D341Med (cell line): ENCODE results near the gene GMIP.
A peak's percentile ranks its signal among the peaks of the same experiment; 100 is the strongest.

Experiments used
- DNase-seq: peaks from one replicate; pipeline ENCODE4 v3.0.0; 2012; ENCODE audit warnings: low spot score

GMIP gene

GRCh38 chr19:19657397-19657783, 13.9 kb upstream of the GMIP start:
- DNase-seq: peak; percentile 86

GRCh38 chr19:19656451-19657396, 13.3 kb upstream of the GMIP start:
- peak; percentile 59 for DNase-seq

GRCh38 chr19:19655641-19656343, 12.3 kb upstream of the GMIP start:
- no peak for DNase-seq

DNA sequence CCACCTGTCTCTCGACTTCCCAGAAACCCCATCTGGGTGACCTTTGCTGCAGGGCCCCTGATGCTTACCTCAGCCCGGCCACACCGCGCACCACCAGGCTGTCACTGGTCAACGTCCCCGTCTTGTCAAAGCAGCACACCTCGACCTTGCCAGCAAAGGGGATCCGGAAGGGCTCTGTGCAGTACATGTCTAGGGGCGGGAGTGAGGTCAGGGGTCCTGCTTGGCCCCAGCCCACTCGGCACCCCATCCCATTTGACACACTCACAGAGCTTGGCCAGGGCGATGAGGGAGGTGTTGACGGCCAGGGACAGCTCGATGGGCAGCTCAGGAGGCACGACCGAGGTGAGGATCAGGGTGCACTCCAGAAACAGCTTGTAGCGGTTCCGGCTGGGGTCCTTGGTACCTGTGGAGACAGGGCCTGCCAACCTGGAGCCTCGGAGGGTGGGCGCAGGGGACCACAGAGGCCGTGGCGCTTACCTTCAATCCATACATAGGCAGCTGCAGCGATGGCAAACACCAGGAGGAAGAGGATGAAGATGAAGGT, 11.7 kb upstream of the GMIP start:
- no peak for DNase-seq

GRCh38 chr19:19654441-19654840, 11.0 kb upstream of the GMIP start:
- peak; percentile 20 for DNase-seq

- peak; percentile 17 for DNase-seq
Measured at GRCh38 chr19:19653597-19654147, 10.2 kb upstream of the GMIP start.

DNA sequence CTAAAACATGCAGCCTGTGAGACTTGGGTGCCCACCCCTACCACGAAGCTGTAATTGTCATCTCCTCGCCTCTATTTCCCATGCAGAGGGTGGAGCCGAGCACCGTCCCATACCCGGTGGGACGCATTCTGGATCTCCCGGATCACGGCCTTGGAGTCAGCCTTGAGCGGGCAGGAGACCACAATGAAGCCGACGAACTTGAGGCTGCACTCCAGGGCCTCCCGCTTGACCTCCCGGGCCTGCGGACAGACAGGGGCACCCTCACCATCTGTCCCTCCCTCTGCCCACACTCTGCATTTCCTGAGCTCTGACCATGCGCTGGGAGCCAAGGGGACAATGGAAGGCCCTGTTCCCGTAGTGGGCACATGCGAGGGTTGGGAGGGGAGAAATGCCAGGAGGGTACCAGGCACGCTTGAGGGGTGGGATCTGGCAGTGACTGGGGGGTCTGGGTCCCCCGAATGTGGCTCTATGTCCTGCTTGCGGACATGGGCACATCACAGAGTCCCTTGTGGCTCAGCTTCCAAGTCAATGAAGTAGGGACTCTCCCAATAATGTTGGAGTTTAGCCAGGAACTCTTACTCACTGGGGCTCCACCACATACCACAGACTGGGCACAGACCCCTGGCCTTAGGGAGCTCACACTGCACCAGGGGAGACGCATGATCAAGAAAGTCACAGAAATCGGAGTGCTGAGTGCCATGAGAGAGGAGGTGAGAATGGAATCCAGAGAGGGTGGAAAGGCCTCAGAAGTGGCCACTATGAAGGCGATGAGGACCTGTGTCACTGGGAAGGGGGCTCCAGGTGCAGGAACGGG, 9.2 kb upstream of the GMIP start:
- peak; percentile 19 for DNase-seq

DNA sequence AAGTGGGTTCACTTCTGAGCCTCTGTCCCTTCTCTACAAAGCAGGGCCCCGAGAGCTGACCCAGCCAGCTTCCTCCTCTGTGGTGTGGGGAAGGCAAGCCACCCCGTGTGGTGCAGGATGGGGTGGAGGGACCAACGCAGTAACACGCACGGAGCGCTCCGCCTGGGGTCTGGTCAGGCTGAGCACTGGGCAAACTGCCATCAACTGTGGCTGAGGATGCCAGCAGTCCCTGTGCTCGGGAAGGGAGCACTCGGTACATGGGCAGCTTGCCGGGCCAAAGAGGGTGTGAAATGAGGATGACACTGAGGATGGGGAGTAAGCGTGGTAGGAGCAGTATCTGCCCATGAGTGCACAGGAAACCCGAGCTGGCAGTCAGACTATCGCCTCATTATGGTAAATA, 7.6 kb upstream of the GMIP start:
- DNase-seq: peak; percentile 19

GRCh38 chr19:19650331-19650730, 6.9 kb upstream of the GMIP start:
- DNase-seq: no peak

DNA sequence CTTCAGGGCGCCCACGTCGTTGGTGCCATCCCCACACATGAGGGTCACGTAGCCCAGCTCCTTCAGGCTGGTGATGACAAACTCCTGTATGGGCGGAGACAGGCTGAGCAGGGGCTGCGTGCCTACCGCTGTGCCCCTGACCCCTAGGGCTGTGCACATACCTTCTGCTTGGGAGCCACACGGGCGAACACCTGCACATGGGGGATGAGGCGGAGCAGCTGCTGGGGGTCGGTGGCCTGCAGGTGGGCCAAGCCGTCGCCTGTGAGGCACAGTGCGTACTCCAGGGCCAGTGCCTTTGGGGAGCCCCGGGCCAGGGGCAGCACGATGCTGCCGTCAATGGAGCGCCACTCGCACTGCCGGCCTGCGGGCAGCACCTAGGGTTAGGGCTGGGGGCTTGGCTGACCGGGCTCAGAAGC, 6.1 kb upstream of the GMIP start:
- no peak for DNase-seq

- DNase-seq: no peak
Measured at GRCh38 chr19:19649155-19649554, 5.7 kb upstream of the GMIP start.

- no peak for DNase-seq
Measured at GRCh38 chr19:19647037-19647835, 3.8 kb upstream of the GMIP start.

GRCh38 chr19:19645233-19645870, 1.9 kb upstream of the GMIP start:
- no peak for DNase-seq

DNA sequence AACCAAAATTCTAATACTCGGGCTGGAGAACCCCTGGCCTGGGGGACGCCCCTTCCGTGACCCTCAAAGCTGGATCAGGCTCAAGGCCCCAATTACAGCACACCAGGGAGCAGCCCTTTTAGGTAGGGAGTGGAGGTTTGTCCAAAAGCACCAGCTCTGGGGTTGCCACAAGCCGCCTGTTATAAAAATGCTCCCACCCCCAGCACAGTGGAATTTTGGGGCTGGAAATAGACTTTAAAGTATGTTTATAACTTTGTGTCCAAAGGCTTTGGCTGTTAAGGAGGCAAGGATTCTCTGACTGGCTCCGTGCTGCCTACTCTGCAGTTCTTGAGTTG, 564 bp upstream of the GMIP start:
- no peak for DNase-seq

GRCh38 chr19:19642506-19643157, 825 bp downstream of the GMIP start:
- DNase-seq: peak; percentile 62

DNA sequence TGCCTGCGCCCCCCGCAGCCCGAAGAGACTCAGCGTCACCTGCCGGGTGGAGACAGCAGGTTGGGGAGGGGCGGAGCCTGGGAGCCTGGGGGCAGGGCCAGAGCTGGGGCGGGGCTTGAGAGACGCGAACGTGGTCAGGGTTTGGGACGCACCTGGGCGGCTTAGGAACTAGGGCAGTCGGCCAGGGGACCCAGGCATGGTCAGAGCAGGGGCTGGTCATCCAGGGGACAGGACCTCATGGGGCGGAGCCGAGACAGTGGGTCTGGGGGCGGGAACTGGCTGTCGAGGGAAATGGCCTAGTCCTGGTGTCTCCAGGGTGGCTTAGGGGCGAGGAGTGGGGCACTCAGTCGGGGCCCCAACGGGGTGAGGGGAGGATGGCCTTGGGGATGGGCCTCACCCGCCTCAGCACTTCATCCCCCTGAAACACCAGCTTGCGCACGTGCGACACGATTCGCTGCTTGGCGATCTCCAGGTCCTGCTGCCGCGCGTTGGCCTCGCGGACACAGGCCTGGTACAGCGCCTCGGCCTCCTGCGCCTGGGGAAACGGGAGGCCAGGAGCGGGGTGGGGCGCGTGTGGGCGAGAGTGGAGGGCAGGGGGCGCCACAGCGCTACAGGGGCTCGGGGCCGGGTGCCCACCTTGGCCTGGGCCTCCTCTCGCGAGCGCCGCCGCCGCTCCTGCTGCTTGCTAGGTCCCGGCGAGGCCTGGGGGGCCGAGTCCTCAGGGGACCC, 5.8 kb downstream of the GMIP start:
- no peak for DNase-seq

DNA sequence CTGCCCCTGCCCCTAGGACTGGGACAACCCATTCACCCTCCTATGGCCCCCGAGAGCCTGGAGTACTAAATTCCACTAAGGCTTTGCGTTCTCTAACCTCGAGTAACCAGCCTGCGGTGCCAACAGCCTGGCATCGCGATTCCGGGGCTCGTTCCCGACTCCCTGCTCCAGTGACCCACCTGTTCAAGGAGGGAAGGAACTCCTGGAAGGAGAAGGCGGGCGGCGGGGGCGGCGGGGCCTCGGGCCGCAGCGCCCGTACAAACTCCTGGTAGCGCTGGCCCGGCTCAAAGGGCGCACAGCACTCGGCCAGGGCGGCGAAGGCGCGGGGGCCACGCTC, 6.3 kb downstream of the GMIP start:
- no peak for DNase-seq

GRCh38 chr19:19636573-19637185, 6.8 kb downstream of the GMIP start:
- no peak for DNase-seq

GRCh38 chr19:19635313-19635702, 8.1 kb downstream of the GMIP start:
- DNase-seq: no peak
